Left hindlimb (tissue), 1 donor: ENCODE measurements around the gene HTR3D.
"Not testable (repeated sequence)": the region's sequence is repeated elsewhere in the genome, so short reads cannot be mapped to it uniquely, and the experiment has no call there.

Experiments used
- DNase-seq: peaks from one replicate; pipeline ENCODE4 v3.0.0-alpha.2; 2018

The HTR3D gene

GRCh38 chr3:184031187-184031792 is at the start of gene HTR3D:
HTR3D (plus strand) TSS chr3:184031742; CDS start chr3:184031742, 0 bp downstream.
- no peak for DNase-seq

GRCh38 chr3:183981990-183982644 is 49.4 kb upstream of the HTR3D start:
- DNase-seq, result no peak

- no peak for DNase-seq
These were observed 47.3 kb upstream of the HTR3D start for GRCh38 chr3:183984127-183984740.

- DNase-seq, result no peak
These were observed 46.5 kb upstream of the HTR3D start for GRCh38 chr3:183984749-183985729.

- DNase-seq, result no peak
These were observed 44.4 kb upstream of the HTR3D start for GRCh38 chr3:183987000-183987600.

- DNase-seq, result no peak
These were observed 43.2 kb upstream of the HTR3D start for GRCh38 chr3:183988216-183988790.

- no peak for DNase-seq
These were observed 40.1 kb upstream of the HTR3D start for GRCh38 chr3:183991403-183991802.

GRCh38 chr3:184001761-184002160 is 29.8 kb upstream of the HTR3D start:
- DNase-seq, result no peak

- no peak for DNase-seq
These were observed 29.1 kb upstream of the HTR3D start for GRCh38 chr3:184002469-184002868.

GRCh38 chr3:184003187-184003967 is 28.2 kb upstream of the HTR3D start:
- no peak for DNase-seq

GRCh38 chr3:184004476-184004875 is 27.1 kb upstream of the HTR3D start:
- DNase-seq, result no peak

- DNase-seq, result peak; percentile 35
These were observed 25.5 kb upstream of the HTR3D start for GRCh38 chr3:184005941-184006507.

- not testable (repeated sequence) for DNase-seq
These were observed 24.3 kb upstream of the HTR3D start for GRCh38 chr3:184007143-184007813.

GRCh38 chr3:184008161-184008560 is 23.4 kb upstream of the HTR3D start:
- no peak for DNase-seq

GRCh38 chr3:184011230-184011876 is 20.2 kb upstream of the HTR3D start:
- DNase-seq, result no peak

- no peak for DNase-seq
These were observed 19.3 kb upstream of the HTR3D start for GRCh38 chr3:184011937-184012889.

- no peak for DNase-seq
These were observed 16.0 kb upstream of the HTR3D start for GRCh38 chr3:184015381-184016019.

- DNase-seq, result no peak
These were observed 15.4 kb upstream of the HTR3D start for GRCh38 chr3:184016169-184016570.
